Fibroblast of lung (primary cell): Measurements from ENCODE around the gene SH2D1B.
"Not testable (repeated sequence)": the region's sequence is repeated elsewhere in the genome, so short reads cannot be mapped to it uniquely, and the experiment has no call there.

Source experiments
- EZH2 ChIP-seq: IDR thresholded peaks from 2 replicates; pipeline ENCODE4 v1.5.1; 2012; ENCODE audit warnings: low read length, control low read depth, mild to moderate bottlenecking; ENCODE audit errors: missing control alignments
- TF ChIP-seq, protein P1 (sequence below), 2 donors: IDR thresholded peaks in 1 of 2; conservative IDR thresholded peaks in 1 of 2; 1 replicate in 1 of 2; 2 replicates in 1 of 2; pipeline ENCODE4 v1.5.1; 2011 to 2012; ENCODE audit warnings: low read length in 2 of 2, control low read depth in 1 of 2, inconsistent platforms in 1 of 2, low read depth in 1 of 2, mild to moderate bottlenecking in 1 of 2

DNA sequence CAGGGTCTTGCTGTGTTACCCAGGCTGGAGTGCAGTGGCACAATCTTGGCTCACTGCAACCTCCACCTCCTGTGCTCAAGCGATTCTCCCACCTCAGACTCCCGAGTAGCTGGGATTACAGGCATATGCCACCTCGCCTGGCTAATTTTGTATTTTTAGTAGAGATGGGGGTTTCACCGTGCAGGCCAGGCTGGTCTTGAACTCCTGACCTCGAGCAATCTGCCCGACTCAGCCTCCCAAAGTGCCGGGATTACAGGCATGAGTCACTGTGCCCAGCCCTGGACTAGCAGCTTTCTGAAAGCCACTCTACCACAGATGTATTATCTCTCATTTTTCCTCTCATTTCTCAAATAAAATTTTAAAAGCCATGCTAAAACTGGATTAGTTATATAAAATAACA, 6.6 kb upstream of the SH2D1B start:
- TF ChIP-seq, protein P1, sequence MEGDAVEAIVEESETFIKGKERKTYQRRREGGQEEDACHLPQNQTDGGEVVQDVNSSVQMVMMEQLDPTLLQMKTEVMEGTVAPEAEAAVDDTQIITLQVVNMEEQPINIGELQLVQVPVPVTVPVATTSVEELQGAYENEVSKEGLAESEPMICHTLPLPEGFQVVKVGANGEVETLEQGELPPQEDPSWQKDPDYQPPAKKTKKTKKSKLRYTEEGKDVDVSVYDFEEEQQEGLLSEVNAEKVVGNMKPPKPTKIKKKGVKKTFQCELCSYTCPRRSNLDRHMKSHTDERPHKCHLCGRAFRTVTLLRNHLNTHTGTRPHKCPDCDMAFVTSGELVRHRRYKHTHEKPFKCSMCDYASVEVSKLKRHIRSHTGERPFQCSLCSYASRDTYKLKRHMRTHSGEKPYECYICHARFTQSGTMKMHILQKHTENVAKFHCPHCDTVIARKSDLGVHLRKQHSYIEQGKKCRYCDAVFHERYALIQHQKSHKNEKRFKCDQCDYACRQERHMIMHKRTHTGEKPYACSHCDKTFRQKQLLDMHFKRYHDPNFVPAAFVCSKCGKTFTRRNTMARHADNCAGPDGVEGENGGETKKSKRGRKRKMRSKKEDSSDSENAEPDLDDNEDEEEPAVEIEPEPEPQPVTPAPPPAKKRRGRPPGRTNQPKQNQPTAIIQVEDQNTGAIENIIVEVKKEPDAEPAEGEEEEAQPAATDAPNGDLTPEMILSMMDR (conservative IDR thresholded peaks at IDR 0.05 in 1 of 2, IDR thresholded peaks at IDR 0.05 in 1 of 2; ENCODE audit: low read depth in 1 of 2, low read length in 2 of 2): not testable (repeated sequence)
- TF ChIP-seq EZH2: not testable (repeated sequence)
